CD4-positive, CD25-positive, alpha-beta regulatory T cell (primary cell): ENCODE results near the gene PAPSS1. TPM values are rescaled to one million over a fixed set of nuclear protein-coding genes. Genes with fewer than 3 reads are reported as not detected.
"Not testable (repeated sequence)": the region's sequence is repeated elsewhere in the genome, so short reads cannot be mapped to it uniquely, and the experiment has no call there.

ENCODE experiments used
- ATAC-seq, 2 donors: fragments of 150-1000 bp; cut with Tn5 transposase; one replicate each; pipeline ENCODE4 v1.10.0; 2021; ENCODE audit warnings: low read depth in 2 of 2, moderate number of reproducible peaks in 2 of 2, moderate library complexity in 1 of 2
- DNase-seq, 3 donors: peaks; one replicate each; pipeline versions ENCODE4 v3.0.0 to v3.0.0-alpha.2; 2012 to 2022; ENCODE audit warnings: mixed read lengths in 1 of 3
- H3K27ac ChIP-seq: one replicate; pipeline ENCODE4 v1.7.0; 2013; ENCODE audit warnings: mild to moderate bottlenecking, low read length; ENCODE audit not compliant: insufficient read depth, poor library complexity, severe bottlenecking
- H3K27me3 ChIP-seq: one replicate; pipeline ENCODE4 v1.7.0; 2013; ENCODE audit warnings: low read length; ENCODE audit not compliant: control insufficient read depth, insufficient read depth
- H3K36me3 ChIP-seq: one replicate; pipeline ENCODE4 v1.7.0; 2013; ENCODE audit warnings: mild to moderate bottlenecking, low read length, moderate library complexity; ENCODE audit not compliant: control insufficient read depth, insufficient read depth
- H3K4me1 ChIP-seq: 2 replicates; pipeline ENCODE4 v1.7.0; 2013; ENCODE audit warnings: mild to moderate bottlenecking, low read length; ENCODE audit not compliant: insufficient read depth, control insufficient read depth, poor library complexity, severe bottlenecking
- H3K4me3 ChIP-seq: one replicate; pipeline ENCODE4 v1.7.0; 2013; ENCODE audit warnings: low read depth, mild to moderate bottlenecking, low read length, moderate library complexity
- H3K9me3 ChIP-seq, 2 experiments: 1 replicate in 1 of 2; 2 replicates in 1 of 2; pipeline ENCODE4 v1.7.0; 2013; ENCODE audit warnings: low read length in 2 of 2, mild to moderate bottlenecking in 1 of 2, moderate library complexity in 1 of 2; ENCODE audit not compliant: control insufficient read depth in 2 of 2
- H3K27ac Mint-ChIP-seq, 3 donors: one replicate each; pipeline ENCODE4 v1.8.0; 2020 to 2022; ENCODE audit warnings: mild to moderate bottlenecking in 3 of 3, mixed read lengths in 3 of 3, moderate library complexity in 2 of 3
- H3K27me3 Mint-ChIP-seq: one replicate; pipeline ENCODE4 v1.8.0; 2022; ENCODE audit warnings: mild to moderate bottlenecking, mixed read lengths
- H3K36me3 Mint-ChIP-seq: one replicate; pipeline ENCODE4 v1.8.0; 2020; ENCODE audit warnings: mixed read lengths
- H3K4me1 Mint-ChIP-seq, 4 donors: one replicate each; pipeline ENCODE4 v1.8.0; 2020 to 2022; ENCODE audit warnings: mixed read lengths in 4 of 4, mild to moderate bottlenecking in 1 of 4
- H3K4me3 Mint-ChIP-seq, 4 donors: one replicate each; pipeline ENCODE4 v1.8.0; 2020 to 2022; ENCODE audit warnings: mild to moderate bottlenecking in 4 of 4, mixed read lengths in 4 of 4, moderate library complexity in 3 of 4
- H3K9me3 Mint-ChIP-seq, 7 donors: one replicate each; pipeline ENCODE4 v1.8.0; 2020 to 2022; ENCODE audit warnings: mixed read lengths in 7 of 7, mild to moderate bottlenecking in 3 of 7, moderate library complexity in 2 of 7
- polyA plus RNA-seq, 4 donors: library from polyadenylated mRNA; unstranded; fragments of 300-500 nt; fragmentation: Illumina TruSeq; gene quantifications; one replicate each; pipeline ENCODE4 v1.2.3, GENCODE V29; 2021
- total RNA-seq: library from RNA; stranded (reverse); gene quantifications from one replicate; pipeline ENCODE4 v1.2.3, GENCODE V29; 2022

Gene PAPSS1
- total and polyA plus RNA-seq, 5 donors from 2014 or later, result 18.4 to 53.6 (median 38.9) TPM

DNA sequence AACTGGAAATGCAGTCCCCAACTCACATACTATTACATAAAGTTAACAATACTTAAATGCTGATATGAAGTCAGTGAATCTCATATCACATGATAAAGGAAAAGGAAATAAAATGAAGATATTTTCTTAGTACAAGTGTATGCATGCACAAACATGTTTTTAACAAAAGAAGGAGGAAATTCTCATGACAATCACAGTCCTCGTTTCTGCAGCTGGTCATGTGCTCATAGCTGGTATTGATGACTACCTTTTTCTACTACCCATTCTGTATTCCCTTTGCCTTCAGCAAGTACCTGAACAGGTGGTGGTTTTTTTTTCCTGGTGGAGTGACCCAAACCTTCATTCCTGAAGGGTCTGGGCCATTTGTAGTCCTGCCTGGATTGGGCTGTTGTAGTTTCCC lies 3.3 kb upstream of the PAPSS1 start:
- H3K9me3 Mint-ChIP-seq, ATAC-seq, H3K36me3 Mint-ChIP-seq, H3K27me3 ChIP-seq, H3K36me3 ChIP-seq, H3K4me3 ChIP-seq, H3K27me3 Mint-ChIP-seq, H3K9me3 ChIP-seq, DNase-seq, H3K27ac ChIP-seq: not testable (repeated sequence)
- peaks cover 29% of the 10 kb centered on the region for H3K4me1 ChIP-seq
- peaks cover 4 to 32% (median 23%) of the 10 kb centered on the region in 4 donors for H3K4me1 Mint-ChIP-seq
- H3K27ac Mint-ChIP-seq, result peak overlapping the region in 1 of 3 donors; percentile 47
- peak overlapping the region in 3 of 4 donors; percentile 1 to 50 (median 45) for H3K4me3 Mint-ChIP-seq

GRCh38 chr4:107721436-107722100 lies 1.5 kb upstream of the PAPSS1 start:
- Histone ChIP-seq H3K9me3 (no peaks in the 10 kb centered on the region), H3K27me3 (no peaks in the 10 kb centered on the region), H3K36me3 (no peaks in the 10 kb centered on the region), H3K4me1 (peaks cover 37% of the 10 kb centered on the region), H3K27ac (peak overlapping the region; percentile 84), H3K4me3 (peak overlapping the region; percentile 90)
- no peaks in the 10 kb centered on the region for H3K9me3 Mint-ChIP-seq
- H3K4me1 Mint-ChIP-seq, result peaks cover 15 to 46% (median 36%) of the 10 kb centered on the region in 4 donors
- ATAC-seq, result no peak
- H3K27me3 Mint-ChIP-seq, result peaks cover 4% of the 10 kb centered on the region
- H3K36me3 Mint-ChIP-seq, result no peaks in the 10 kb centered on the region
- H3K27ac Mint-ChIP-seq, result peak overlapping the region; percentile 96 to 99 (median 97)
- DNase-seq, result peak; percentile 38 to 49 (median 43)
- H3K4me3 Mint-ChIP-seq, result peak overlapping the region; percentile 95 to 99 (median 96)

- no peaks in the 10 kb centered on the region for H3K9me3 ChIP-seq
- peak overlapping the region in 2 of 3 donors; percentile 88 to 97 for H3K27ac Mint-ChIP-seq
- H3K4me3 ChIP-seq, result peak overlapping the region; percentile 86
- H3K27me3 ChIP-seq, result no peaks in the 10 kb centered on the region
- no peaks in the 10 kb centered on the region for H3K9me3 Mint-ChIP-seq
- peaks cover 5% of the 10 kb centered on the region for H3K36me3 Mint-ChIP-seq
- H3K4me1 ChIP-seq, result peaks cover 37% of the 10 kb centered on the region
- no peaks in the 10 kb centered on the region for H3K27me3 Mint-ChIP-seq
- peaks cover 15 to 50% (median 43%) of the 10 kb centered on the region in 4 donors for H3K4me1 Mint-ChIP-seq
- peak overlapping the region; percentile 84 for H3K27ac ChIP-seq
- DNase-seq (no peak), ATAC-seq (no peak)
- no peaks in the 10 kb centered on the region for H3K36me3 ChIP-seq
- H3K4me3 Mint-ChIP-seq, result peak overlapping the region; percentile 95 to 99 (median 96)
These were observed 670 bp downstream of the PAPSS1 start for GRCh38 chr4:107719207-107719921.

DNA sequence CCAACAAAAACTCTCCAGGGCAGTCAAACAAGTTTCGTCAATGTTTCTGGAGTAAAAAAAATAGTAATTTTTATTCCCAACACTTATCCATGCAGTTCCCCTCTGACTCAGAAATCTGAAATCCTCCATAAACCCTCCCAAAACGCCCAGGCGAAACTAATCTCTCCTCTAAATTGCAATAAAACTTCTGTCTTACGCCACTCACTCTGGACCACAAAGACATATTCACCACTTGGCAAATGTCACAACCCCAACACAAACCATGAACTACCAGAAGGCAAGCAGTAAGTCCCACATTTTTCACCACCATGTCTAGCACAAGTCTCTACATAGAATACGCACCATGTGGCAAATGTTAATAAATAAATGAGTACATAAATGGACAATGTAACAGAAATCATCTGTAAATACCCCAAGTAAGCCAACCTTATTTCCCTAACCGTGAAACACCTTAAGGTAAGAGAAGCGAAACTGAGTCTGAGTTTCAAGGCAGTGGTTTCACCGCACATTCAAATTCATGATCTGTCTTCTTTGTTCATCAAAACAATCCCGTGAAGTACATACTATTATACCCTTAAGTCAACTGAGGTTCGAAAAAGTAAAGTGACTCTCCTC lies 1.6 kb downstream of the PAPSS1 start:
- peaks cover 37% of the 10 kb centered on the region for H3K4me1 ChIP-seq
- DNase-seq, result peak in 1 of 3 donors; percentile 37
- no peak for ATAC-seq
- Mint-ChIP-seq H3K36me3 (peaks cover 10% of the 10 kb centered on the region), H3K27me3 (no peaks in the 10 kb centered on the region), H3K9me3 (no peaks in the 10 kb centered on the region), H3K27ac (peak overlapping the region in 1 of 3 donors; percentile 23), H3K4me1 (peaks cover 15 to 55% (median 45%) of the 10 kb centered on the region in 4 donors), H3K4me3 (peak overlapping the region; percentile 95 to 99 (median 96))
- peak overlapping the region; percentile 86 for H3K4me3 ChIP-seq
- H3K36me3 ChIP-seq, result no peaks in the 10 kb centered on the region
- no peaks in the 10 kb centered on the region for H3K9me3 ChIP-seq
- no peaks in the 10 kb centered on the region for H3K27me3 ChIP-seq
- H3K27ac ChIP-seq, result no peak overlapping the region

- Mint-ChIP-seq H3K9me3 (peaks cover 0 to 4% (median 0%) of the 10 kb centered on the region in 7 donors), H3K27ac (peak overlapping the region in 1 of 3 donors; percentile 10), H3K4me1 (peaks cover 22 to 44% (median 33%) of the 10 kb centered on the region in 4 donors), H3K36me3 (peaks cover 24% of the 10 kb centered on the region), H3K4me3 (no peak overlapping the region), H3K27me3 (no peaks in the 10 kb centered on the region)
- H3K9me3 ChIP-seq, result no peaks in the 10 kb centered on the region
- no peak for DNase-seq
- H3K27ac ChIP-seq, result no peak overlapping the region
- ATAC-seq, result no peak
- no peak overlapping the region for H3K4me3 ChIP-seq
- peaks cover 17% of the 10 kb centered on the region for H3K4me1 ChIP-seq
- no peaks in the 10 kb centered on the region for H3K27me3 ChIP-seq
- H3K36me3 ChIP-seq, result no peaks in the 10 kb centered on the region
These were observed 5.8 kb downstream of the PAPSS1 start for GRCh38 chr4:107714256-107714655.

- Histone ChIP-seq H3K36me3 (no peaks in the 10 kb centered on the region), H3K4me1 (no peaks in the 10 kb centered on the region), H3K27ac (no peak overlapping the region), H3K4me3 (no peak overlapping the region), H3K9me3 (peaks cover 4 to 11% of the 10 kb centered on the region in 2 experiments), H3K27me3 (no peaks in the 10 kb centered on the region)
- DNase-seq (no peak), ATAC-seq (no peak)
- no peak overlapping the region for H3K27ac Mint-ChIP-seq
- H3K27me3 Mint-ChIP-seq, result no peaks in the 10 kb centered on the region
- H3K4me3 Mint-ChIP-seq, result no peak overlapping the region
- H3K4me1 Mint-ChIP-seq, result peaks cover 14 to 26% (median 15%) of the 10 kb centered on the region in 4 donors
- peaks cover 24% of the 10 kb centered on the region for H3K36me3 Mint-ChIP-seq
- peaks cover 0 to 15% (median 2%) of the 10 kb centered on the region in 7 donors for H3K9me3 Mint-ChIP-seq
These were observed 7.8 kb downstream of the PAPSS1 start for GRCh38 chr4:107712236-107712635.

DNA sequence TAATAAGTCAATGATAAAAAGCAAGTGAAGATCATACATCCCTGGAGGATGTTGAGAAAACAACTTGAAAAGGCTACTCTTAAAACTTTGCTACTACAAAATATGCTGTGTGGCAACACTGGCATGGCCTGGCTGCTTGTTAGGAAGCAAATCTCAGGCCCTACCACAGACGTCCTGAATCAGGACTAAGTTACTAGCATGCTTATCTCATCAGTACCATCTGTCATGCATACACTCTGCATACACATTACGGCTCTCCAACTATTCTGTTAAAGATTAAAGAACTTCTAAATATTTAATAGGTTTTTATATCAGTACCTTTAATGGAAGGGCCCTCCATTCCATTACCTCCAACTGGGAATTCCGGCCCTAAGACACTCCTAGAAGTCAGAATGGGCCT lies 8.2 kb downstream of the PAPSS1 start:
- no peak overlapping the region for H3K4me3 Mint-ChIP-seq
- peaks cover 24% of the 10 kb centered on the region for H3K36me3 Mint-ChIP-seq
- peaks cover 0 to 16% (median 2%) of the 10 kb centered on the region in 7 donors for H3K9me3 Mint-ChIP-seq
- no peaks in the 10 kb centered on the region for H3K27me3 ChIP-seq
- H3K27me3 Mint-ChIP-seq, result no peaks in the 10 kb centered on the region
- H3K9me3 ChIP-seq, result peaks cover 7 to 15% of the 10 kb centered on the region in 2 experiments
- H3K4me1 ChIP-seq, result no peaks in the 10 kb centered on the region
- no peak overlapping the region for H3K27ac ChIP-seq
- ATAC-seq, result no peak
- H3K27ac Mint-ChIP-seq, result no peak overlapping the region
- no peak for DNase-seq
- H3K36me3 ChIP-seq, result no peaks in the 10 kb centered on the region
- no peak overlapping the region for H3K4me3 ChIP-seq
- peaks cover 12 to 25% (median 13%) of the 10 kb centered on the region in 4 donors for H3K4me1 Mint-ChIP-seq
